NCI-H82 (cell line): Measurements from ENCODE around the gene ASCC3.

ENCODE experiments used
- DNase-seq: peaks from one replicate; lab custom pipeline; 2025; lab: John Stamatoyannopoulos, UW

The ASCC3 gene

DNA sequence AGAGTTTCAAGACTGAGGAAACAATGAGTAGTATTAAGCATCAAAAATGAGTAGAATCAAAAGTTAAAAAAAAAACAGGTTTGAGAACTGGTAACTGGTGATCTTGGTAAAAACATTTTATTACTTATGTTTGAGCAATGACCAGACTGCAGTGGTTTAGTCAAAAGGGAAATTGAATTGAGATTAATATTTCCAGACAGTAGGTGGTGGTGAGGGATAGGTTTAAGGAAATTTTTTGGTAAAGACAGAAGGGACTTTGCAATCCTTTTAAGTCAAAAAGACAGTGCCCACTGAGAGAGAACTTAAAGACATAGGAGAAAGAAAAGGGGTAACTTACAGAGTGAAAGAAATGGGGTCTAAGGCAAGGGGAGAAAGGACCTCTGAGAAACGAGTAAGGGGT lies 156.9 kb downstream of the ASCC3 start:
- DNase-seq, result no peak

DNA sequence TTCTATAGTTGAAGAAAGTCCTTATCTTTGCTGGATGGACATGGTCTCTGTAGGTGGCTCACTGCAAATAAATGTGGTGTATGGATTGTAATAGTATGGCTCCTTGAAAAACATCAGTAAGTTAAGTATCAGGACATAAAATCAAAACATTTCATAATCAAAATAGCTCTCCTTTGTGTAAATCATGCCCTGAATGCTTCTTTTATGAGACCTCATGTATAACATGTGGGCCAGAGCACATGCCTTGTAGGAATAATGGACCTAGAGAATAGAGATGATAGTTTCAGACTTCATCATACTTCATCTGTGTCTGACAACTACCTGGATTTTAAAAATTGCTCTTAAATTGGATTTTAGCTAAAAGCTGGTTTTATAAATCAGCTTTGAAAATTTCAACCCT lies 159.9 kb downstream of the ASCC3 start:
- no peak for DNase-seq

DNA sequence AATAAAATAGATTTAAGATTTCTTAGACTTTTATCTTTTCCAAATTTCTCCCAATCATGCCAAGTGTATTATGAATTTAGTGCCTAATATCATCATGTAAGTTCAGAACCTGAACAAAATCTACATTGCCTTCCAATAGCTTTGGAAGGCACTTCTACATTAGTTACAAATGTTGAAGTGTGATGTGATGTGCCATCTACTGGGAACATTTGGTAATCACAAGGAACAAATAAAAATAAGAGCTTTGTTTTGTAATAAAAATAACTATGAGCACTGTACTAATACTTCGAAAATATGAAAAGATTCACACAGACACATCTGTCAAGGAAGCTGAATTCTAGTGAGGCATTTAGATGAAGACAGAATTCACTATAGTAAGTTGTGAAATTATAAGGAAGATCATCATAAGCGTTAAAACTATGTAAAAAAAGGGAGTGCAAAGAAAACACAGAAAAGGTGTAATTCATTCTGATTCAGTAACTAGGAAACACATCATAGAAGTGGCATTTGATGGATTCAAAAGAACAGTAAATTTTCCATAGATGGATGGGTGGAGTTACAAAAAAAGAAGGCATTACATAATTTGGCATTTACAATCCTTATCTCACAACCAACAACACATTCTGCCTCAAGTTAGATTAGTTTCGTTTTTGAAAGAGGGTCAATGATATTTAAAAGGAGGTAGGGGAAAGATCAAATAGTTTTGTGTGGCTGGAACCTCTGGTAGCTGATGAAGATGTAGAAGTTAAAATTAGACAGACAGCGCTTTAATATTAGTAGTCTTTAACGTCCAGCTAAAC lies 161.0 kb downstream of the ASCC3 start:
- DNase-seq, result peak; percentile 21

DNA sequence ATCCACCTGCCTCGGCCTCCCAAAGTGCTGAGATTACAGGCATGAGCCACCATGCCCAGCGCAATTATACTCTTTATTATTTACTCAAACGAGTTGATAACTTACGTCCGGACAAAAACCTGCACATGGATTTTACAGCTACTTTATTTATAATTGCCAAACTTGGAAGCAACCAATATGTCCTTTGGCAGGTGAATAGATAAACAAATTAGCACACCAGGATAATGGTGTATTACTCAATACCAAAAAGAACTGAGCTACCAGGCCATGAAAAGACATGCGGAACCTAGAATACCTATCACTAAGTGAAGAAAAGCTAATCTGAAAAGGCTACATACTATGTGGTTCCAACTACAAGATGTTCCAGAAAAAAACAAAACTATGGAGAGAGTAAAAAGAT lies 168.1 kb downstream of the ASCC3 start:
- no peak for DNase-seq

DNA sequence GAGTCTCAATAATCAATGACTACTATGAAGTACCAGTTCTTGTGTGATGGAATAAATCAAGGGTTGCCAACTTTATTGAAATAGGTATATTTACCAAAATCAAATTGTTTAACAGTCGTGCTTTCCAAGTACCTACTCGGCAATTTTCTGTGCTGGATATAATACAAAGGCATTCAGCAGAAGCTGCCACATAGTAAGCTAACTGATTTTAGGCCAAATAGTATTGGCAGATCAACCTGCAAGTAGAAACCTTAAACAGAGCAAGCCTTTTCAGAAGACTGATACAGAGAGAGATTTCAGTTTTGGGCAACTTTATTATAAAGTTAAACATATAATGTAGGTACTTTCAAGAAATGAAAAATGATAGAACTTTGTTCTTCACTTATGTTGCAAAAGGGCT lies 174.6 kb downstream of the ASCC3 start:
- DNase-seq, result no peak

DNA sequence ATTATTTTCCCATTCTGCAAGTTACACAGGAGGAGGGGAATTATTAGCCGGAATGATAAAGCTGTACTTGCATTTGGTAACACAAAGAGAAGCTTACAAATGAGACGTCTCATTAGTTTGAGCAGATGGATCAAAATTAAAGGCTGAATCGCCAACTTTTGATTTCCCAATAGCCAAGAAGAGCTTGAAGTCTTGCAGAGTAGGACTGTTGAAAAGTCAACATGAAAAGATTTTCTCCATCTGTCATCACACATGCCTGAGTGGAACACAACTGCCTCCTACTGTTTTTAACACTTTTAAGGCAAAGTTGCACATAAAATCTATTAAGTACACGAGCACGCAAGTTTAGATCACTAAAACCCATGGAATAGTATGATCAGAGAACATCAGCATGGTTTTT lies 176.2 kb downstream of the ASCC3 start:
- DNase-seq, result no peak

DNA sequence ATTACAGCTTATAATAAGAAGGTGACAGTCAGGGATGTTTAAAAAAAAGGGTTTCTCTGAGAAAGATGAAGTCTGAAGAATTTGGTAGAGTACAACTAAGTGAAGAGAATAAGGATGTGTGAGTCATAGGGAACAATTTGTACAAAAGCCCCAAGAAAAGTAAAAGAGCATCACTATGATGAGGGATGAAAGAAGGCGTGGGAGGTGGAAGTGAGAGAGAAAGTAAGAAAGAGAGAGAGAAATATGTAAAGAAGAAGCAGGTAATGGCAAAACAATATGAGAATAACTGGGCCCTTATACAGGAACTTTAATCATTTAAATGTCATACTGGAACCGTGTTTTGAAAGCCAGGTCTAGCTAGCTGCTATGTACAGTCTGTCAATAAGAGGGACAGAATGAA lies 179.4 kb downstream of the ASCC3 start:
- no peak for DNase-seq

DNA sequence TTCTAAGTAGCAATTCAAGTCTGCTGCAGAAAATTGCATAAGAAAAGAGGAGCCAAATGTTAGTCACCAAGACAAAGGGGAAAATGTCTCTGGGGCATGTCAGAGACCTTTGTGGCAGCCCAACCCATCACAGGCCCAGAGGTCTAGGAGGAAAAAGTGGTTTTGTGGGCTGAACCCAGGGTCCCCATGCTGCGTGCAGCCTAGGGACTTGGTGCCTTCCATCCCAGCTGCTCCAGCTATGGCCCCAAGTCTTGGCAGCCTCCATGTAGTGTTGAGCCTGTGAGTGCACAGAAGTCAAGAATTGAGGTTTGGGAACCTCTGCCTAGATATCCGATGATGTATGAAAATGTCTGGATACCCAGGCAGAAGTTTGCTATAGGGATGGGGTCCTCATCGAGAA lies 181.1 kb downstream of the ASCC3 start:
- no peak for DNase-seq

DNA sequence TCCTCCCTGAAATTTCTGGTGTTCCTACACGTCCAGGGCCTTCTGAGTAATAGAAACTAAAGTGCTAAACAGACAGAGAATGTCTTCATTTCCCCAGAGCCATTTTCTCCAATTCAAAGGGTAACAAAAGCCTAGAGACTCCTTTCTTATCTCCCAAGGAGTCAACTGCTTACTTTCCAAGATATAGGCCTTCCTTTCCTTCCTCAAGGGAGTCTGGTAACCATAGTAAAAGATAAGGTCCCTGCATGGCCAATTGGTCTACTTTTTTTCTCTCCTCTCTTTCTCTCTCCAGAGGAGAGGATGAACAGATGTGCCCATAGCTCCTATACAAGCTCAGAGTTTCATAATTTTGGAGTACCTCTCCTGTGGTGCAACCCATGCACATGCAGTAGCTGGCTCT lies 185.7 kb downstream of the ASCC3 start:
- no peak for DNase-seq

DNA sequence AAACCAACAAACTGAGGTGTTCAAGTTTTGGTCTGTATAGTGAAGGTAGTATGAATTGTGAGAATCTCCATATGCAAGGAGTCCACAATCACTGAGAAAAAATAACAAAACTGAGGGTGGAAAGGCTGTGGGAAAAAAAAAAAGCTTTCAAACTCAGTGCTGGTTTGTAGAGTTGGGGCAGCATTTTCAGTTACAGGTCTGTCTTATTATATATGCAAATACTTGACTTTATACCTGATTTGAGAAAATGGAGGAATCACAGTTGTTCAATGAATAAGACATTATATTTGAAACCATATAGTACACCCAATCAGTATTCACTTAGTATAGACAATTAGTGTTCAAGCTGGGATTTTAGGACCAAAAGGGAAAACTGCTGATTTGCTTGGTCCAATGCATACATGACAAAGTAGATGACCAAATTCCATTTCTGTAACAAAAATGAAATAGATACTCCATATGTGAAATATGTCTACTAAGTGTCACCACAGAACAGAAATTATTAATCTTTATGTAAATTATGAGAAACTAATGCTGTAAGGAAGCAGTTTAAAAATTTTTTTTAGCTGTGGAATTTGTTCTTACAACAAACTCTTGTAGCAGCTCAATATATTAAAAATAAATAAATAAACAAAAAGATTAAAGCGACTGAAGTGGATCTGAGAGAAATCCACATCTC lies 187.7 kb downstream of the ASCC3 start:
- no peak for DNase-seq

DNA sequence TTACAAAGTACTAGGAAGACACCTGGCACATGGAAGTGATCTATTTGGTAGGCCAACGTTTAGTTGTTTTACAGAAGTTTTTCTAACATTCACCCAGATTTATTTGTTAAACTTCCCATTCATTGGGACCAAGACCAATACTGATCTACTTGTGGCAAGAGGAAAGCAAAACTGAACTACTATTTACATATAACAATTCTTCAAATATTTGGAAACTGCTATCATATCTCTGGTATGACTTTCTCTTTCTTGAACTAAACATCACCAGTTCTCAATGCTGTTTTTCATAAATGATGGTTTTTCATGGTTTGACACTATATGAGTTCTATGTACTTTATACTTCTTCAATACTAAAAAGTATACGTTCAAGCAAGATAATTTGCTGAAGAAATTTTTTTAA lies 189.2 kb downstream of the ASCC3 start:
- no peak for DNase-seq

DNA sequence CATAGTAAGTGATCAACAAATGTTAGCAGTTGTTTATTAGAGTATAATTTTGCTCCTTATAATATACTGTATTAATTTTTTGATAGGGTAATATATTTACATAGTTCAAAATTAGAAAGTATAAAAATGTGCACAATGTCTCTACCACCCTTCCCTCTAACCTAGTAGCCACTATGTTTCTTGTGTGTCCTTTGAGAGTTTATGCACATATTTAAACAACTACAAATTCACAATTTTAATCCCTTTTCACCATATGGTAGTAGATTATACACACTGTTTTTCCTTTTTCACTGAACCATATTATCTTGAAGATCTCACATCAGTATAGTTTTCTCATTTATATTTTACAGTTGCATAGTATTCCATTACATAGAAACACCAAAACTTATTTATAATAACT lies 194.9 kb downstream of the ASCC3 start:
- DNase-seq, result no peak

DNA sequence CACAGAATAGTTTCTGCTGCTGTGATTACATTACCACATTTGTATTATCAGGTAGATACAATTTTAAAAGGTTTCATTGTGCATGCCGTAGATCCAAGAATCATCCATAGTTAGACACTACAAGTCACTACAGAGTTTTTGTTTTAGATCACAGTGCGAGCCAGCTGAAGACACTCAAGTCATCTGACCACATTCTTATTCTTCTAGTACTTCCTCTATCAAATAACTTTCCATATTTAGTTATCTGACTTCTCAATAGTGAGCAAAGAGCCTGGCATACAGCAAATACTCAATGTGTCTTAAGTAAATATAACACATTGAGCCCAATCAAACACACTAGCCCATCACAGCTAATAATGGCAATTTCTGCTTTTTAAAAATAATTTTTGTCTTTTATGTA lies 195.4 kb downstream of the ASCC3 start:
- DNase-seq, result no peak

DNA sequence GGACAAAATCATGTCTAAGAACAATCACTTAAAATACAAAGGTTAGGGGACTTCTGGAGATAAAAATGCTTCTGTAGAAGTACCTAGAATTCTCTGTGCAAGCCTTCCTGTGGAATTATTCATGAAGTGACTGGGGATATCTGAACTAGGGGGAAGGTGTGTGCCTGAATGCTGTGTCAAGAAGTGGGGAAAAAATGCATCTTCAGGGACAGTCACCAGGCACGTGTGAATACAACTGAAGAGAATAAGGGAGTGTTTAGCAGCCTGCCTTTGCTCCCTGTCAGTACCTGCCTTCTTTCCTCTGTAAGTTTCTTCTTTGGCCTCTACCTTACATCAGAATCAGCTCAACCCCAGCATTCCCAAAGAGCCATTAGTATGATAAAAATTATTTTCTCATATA lies 201.0 kb downstream of the ASCC3 start:
- DNase-seq, result no peak

DNA sequence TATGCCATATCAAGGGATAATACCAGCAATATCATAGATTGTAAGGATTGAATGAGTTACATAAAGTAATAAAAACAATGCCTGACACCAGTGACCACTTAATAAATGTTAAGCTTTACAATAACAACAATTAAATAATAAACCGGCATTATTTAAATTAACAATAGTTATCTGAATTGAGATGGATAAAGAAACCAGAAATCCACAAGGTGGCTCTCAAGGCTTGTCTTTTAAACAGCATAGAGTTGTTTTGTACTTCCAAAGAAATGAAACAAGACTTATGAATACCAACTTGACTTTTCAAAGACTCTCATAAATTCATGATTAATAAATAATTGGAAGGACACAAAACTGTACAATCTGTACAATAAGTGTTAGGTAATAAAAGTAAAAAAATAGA lies 203.1 kb downstream of the ASCC3 start:
- no peak for DNase-seq

DNA sequence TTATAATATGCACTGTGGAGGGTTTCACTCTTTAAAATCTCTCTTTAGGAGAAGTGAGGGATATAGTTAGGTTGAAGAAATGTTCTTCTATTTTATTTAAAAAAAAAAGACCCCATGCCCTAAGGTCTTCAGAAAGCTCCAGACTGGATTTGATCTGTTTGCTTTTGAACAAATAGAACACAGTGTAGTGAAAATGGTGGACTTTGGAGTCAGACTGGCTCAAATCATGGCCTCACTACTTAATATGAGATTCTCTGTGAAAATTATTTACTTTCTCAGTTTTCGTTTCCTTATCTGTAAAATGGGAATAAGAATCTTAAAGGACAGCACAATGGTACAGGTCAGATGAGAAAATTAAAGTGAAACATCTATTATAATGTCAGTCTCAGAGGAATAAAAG lies 203.9 kb downstream of the ASCC3 start:
- no peak for DNase-seq

DNA sequence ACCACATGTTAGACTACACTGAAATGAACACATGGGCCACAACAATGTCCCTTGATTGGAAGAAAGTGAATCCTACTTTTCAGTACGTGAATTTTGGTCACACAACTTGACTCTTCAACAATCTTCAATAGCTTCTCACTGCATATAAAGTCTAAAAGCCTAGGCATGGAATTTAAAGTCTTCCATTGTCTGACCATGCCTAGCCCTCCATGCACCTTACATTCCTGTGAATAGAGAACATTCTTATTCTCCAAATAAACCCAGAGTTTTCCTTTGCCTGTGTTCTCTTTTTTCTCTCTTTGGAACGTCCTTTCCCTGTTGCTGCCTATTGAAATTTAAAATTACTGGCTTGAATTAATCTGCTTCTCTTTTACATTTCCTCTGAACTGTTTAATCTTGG lies 207.5 kb downstream of the ASCC3 start:
- DNase-seq, result no peak

DNA sequence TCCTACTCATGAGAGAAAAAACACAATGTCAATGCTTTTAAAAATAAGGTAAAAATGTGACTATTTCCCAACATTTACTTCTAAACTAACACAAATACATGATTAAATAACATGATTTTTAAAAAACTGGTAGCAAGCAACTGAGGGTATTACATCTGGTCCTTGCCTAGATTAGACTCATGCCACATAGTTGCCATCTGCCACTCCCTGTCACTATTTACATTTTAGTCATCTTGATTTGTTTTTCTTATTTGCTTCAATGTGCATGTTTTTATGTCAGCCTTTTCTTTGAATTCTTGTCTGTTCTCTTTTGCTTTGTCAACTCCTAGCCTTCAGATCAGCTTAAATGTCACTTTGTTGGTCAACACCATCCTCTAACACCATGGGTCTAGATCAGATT lies 209.4 kb downstream of the ASCC3 start:
- no peak for DNase-seq

DNA sequence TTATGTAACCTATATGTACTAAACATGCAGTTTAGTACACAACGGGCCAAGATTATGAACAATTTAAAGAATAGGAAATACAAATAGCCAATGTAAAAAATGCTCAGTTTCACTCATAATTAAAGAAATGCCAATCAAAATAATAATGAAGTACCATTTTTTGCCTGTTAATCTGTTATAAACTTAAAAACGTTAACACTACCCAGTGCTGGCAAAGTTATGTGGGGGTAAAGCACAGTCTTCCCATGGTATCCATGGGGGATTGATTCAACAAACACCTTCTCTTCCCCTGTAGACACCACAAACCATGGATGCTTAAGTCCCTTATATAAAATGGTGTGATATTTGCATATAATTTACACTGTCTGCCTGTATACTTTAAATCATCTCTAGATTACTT lies 211.1 kb downstream of the ASCC3 start:
- DNase-seq, result no peak

DNA sequence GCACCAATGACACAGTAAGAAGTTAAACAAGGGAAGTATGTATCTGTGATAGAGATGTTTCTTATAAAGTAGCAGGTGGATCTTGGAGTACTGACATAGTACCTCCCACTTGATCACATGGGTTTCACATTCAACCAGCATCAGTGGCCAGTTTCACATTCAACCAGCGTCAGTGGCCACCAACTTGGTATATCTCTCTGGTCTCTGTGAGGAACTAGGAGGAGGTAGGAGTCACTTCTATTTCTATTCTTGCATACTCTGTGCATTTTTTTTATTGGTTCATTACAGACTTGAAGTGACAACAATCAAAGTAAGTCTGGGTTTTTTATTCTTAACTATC lies 216.1 kb downstream of the ASCC3 start:
- DNase-seq, result no peak

DNA sequence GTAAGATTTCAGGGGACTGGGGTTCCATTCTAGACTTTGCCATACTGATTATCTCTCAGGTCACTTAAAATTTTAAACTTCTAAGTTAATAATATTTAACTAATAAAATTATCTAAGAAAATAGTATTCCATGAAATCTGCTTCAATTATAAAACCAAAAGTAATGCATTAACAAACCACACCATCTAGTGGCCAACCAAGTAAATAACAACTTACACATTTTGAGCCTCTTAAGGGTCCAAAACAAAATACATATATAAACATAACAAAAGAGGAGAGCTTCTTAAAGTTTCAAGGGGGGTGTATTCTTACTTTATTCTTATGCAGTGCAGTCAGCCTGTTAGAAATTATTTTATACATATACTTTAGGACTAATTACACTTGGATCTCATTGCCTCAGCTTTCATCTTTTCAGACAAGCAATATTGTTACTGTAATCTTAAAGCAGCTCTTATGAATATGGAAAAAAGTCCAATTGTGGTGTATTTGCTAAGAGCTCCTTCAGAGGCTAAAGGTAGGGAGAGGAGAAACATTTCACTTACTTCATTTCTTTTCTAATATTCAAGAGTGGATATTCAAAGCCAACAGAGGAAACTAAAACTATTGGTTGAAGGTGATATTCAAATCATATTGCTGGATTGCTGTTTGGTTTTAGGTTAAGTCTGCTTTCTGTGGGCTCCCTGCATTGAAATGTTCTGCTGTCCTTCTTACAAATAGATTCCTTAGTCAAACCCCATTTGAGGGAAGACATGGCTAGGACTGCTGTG lies 216.7 kb downstream of the ASCC3 start:
- DNase-seq, result peak; percentile 40

DNA sequence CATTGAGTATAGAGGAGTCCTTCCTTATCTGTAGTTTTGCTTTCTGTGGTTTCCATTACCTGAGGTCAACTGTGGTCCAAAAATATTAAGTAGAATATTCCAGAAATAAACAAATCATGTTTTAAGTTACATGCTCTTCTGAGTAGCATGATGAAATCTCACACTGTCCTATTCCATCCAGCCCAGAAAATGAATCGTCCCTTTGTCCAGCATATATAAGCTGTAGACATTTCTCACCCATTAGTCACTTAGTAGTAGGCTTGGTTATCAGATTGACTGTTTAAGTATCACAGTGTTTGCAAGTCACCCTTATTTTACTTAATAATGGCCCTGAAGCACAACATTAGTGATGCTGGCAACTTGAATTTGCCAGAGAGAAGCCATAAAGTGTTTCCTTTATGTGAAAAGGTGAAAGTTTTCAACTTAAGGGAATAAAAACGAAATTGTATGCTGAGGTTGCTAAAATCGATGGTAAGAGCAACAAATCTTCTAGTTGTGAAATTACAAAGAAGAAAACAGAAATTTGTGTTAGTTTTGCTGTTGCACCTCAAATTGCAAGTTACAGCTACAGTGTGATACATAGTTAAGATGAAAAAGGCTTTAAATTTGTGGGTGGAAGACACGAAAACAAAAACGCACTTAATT lies 217.8 kb downstream of the ASCC3 start:
- no peak for DNase-seq

DNA sequence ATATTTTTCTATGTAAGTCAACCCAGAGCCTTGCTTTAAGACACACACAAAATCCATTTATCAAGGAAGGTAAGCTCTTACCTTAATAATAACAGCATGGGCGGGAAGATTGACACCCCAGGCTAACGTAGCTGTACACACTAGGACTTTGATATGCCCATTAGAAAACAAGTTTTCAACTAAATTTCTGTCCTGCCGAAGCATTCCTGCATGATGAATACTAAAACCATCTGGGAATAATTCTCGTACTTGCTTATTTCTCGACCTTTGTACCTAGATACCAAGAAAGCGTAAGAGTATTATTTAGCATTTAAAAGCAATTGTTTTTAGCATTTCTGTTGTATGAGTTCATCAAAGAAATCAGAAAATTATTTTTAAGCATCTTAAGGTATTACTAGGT lies 218.9 kb downstream of the ASCC3 start:
- DNase-seq, result no peak
